ENCODE data around the gene GOLGA8M. TPM values are rescaled to one million over a fixed set of nuclear protein-coding genes. Genes with fewer than 3 reads are reported as not detected.
"Not testable (repeated sequence)": the region's sequence is repeated elsewhere in the genome, so short reads cannot be mapped to it uniquely, and the experiment has no call there.

The GOLGA8M gene
- total RNA-seq, 1 donor from 2014 or later, result 10.8 TPM

DNA sequence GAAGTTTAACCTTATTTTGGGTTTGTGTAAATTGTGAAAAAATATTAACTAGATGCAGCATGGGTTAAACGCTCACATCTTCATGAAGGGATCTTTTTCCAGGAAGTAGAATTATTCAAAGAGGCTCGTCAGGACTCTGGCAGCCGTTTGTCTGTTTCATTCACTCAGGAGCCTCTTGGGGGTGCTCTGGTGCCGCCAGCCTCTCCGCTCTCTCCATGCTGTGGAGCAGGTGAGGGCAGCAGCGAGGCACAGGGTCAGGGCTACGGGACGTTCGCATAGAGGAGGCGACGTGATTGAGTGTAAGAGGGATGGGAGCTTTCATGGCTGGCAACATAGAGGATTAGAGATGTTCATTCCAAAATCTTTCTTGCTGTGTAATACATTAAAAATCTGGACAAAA, 48.5 kb downstream of the GOLGA8M start:
- H3K36me3 ChIP-seq; H3K9me3 ChIP-seq; intact Hi-C loops (cut with DNase I); H3K4me3 ChIP-seq; H3K27me3 ChIP-seq; DNase-seq (ENCODE audit: extremely low spot score in 2 of 2); H3K4me1 ChIP-seq; H3K27ac ChIP-seq: not testable (repeated sequence)

DNA sequence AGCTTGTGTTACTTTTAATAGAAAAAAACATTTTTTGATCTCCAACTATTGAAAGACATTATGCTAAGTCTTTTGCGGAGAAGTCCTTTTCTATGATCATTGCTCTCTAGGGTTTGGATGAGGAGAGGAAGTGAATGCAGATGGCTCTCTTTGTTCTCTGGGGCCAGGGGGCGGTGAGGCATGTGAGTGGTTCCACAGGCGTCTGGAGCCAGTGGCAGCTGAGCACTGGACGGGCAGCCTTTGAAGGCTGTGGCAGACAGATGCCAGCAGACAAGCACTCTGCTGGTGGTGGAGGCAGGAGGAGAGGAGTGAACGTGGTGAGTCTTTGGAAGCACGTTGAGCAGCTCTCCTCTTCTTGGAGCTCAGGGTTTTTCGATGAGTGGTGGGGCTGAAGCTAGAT, 51.5 kb downstream of the GOLGA8M start:
- DNase-seq (ENCODE audit: extremely low spot score in 2 of 2); H3K4me1 ChIP-seq; H3K9me3 ChIP-seq; intact Hi-C loops (cut with DNase I); H3K27ac ChIP-seq; H3K27me3 ChIP-seq; H3K4me3 ChIP-seq; H3K36me3 ChIP-seq: not testable (repeated sequence)

DNA sequence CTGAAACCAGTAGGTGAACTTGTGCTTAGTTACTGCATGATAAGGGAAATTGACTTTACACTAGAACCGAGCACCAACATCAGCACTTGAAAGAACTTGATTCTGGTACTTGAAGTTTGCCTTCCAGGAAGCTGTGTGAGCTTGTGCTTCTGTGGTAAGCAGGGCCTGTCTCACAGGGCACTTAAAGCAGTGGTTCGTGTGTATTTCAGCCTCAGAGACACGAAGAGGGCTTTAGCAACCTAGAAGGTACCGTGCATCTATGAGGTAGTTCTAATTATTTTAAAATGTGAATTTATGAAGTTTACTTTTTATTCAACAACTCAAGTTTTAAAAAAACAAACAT, 56.2 kb downstream of the GOLGA8M start:
- DNase-seq (ENCODE audit: extremely low spot score in 2 of 2); H3K36me3 ChIP-seq; H3K27me3 ChIP-seq; intact Hi-C loops (cut with DNase I); H3K9me3 ChIP-seq; H3K27ac ChIP-seq; H3K4me3 ChIP-seq; H3K4me1 ChIP-seq: not testable (repeated sequence)

DNA sequence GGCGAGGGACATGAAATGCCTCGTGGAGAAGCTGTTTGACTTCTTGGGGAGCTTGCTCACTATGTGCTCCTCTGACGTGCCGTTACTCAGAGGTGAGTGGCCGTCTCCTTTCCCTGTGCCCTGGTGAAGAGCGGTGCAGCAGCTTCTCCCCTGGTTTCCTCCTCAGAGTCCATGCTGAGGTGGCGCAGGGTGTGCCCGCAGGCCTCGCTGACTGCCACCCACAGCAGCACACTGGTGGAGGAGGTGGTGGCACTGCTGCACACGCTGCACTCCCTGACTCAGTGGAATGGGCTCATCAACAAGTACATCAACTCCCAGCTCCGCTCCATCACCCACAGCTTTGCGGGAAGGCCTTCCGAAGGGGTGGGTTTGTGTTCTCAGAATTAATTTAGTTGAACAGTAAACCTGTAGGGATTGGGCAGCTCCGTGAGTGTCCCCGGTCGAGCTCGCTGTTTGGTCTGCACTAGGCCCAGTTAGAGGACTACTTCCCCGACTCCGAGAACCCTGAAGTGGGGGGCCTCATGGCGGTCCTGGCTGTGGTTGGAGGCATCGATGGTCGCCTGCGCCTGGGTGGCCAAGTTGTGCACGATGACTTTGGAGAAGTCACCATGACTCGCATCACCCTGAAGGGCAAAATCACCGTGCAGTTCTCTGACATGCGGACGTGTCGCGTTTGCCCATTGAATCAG, 56.7 kb downstream of the GOLGA8M start:
- H3K4me1 ChIP-seq; H3K4me3 ChIP-seq; DNase-seq (ENCODE audit: extremely low spot score in 2 of 2); H3K36me3 ChIP-seq; H3K27me3 ChIP-seq; H3K27ac ChIP-seq; H3K9me3 ChIP-seq; intact Hi-C loops (cut with DNase I): not testable (repeated sequence)

DNA sequence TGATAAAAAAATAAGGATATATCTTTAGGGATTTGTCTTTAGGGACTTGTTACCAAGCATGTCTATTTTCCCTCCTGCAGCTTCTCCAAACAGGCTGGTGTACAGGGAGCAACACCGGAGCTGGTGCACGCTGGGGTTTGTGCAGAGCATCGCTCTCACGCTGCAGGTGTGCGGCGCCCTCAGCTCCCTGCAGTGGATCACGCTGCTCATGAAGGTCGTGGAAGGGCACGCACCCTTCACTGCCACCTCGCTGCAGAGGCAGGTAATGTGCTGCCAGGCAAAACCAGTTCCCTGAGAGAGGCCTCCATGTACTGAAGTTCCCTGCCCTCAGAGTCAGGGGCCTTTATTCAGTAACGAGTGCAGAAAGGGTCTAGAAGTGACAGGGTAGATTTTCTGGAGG, 58.0 kb downstream of the GOLGA8M start:
- H3K36me3 ChIP-seq; intact Hi-C loops (cut with DNase I); DNase-seq (ENCODE audit: extremely low spot score in 2 of 2); H3K27ac ChIP-seq; H3K9me3 ChIP-seq; H3K4me3 ChIP-seq; H3K27me3 ChIP-seq; H3K4me1 ChIP-seq: not testable (repeated sequence)

DNA sequence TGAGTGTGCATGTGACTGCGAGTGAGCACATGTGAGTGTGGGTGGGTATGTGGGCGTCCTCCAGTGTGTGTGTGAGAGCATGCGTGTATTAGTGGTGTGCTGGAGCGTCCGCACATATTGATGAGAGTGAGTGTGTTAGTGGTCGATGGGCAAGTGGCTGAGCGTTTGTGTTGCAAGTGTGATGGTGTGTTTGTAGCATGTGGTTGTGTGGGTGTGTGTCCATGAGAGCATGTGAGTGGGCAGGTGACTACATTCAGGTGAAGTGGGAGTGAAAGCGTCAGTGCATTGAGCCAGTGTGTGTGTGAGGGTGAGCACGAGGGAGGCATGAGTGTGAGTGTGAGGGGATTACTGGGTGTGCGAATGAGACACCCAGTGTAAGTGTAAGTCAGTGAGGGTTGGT, 59.7 kb downstream of the GOLGA8M start:
- H3K4me3 ChIP-seq; H3K36me3 ChIP-seq; H3K27ac ChIP-seq; H3K27me3 ChIP-seq; DNase-seq (ENCODE audit: extremely low spot score in 2 of 2); H3K9me3 ChIP-seq; H3K4me1 ChIP-seq; intact Hi-C loops (cut with DNase I): not testable (repeated sequence)

Small RNAs within 50 kb of the gene (small RNA-seq; reads per million reads assigned to genes)
- gene RN7SL719P, result not detected

Other genes starting within 250 kb of the GOLGA8M start
- not detected for gene GOLGA8G, start 179.4 kb downstream of the GOLGA8M start, total RNA-seq
- not detected for gene GOLGA6L25, start 158.9 kb downstream of the GOLGA8M start, total RNA-seq
- not detected for gene GOLGA6L7, start 136.2 kb upstream of the GOLGA8M start, total RNA-seq
- gene APBA2, start 173.6 kb upstream of the GOLGA8M start, total RNA-seq, result 19.6 TPM